Stimulated activated CD4-positive, alpha-beta T cell treated with anti-CD3 and anti-CD28 coated beads, Interleukin-12 subunit alpha, Interleukin-12 subunit beta, amount 100 ng/mL, for 24 hours (primary cell): ENCODE measurements around the gene EFNA2.
"Not testable (repeated sequence)": the region's sequence is repeated elsewhere in the genome, so short reads cannot be mapped to it uniquely, and the experiment has no call there.

Experiments
- DNase-seq, 2 experiments: peaks; one replicate each; pipeline ENCODE4 v3.0.0-alpha.2; 2020; ENCODE audit warnings: low read depth in 2 of 2

EFNA2 gene

GRCh38 chr19:1298235-1298634, 12.6 kb downstream of the EFNA2 start:
- DNase-seq = no peak

GRCh38 chr19:1299801-1300200, 14.1 kb downstream of the EFNA2 start:
- no peak for DNase-seq

DNA sequence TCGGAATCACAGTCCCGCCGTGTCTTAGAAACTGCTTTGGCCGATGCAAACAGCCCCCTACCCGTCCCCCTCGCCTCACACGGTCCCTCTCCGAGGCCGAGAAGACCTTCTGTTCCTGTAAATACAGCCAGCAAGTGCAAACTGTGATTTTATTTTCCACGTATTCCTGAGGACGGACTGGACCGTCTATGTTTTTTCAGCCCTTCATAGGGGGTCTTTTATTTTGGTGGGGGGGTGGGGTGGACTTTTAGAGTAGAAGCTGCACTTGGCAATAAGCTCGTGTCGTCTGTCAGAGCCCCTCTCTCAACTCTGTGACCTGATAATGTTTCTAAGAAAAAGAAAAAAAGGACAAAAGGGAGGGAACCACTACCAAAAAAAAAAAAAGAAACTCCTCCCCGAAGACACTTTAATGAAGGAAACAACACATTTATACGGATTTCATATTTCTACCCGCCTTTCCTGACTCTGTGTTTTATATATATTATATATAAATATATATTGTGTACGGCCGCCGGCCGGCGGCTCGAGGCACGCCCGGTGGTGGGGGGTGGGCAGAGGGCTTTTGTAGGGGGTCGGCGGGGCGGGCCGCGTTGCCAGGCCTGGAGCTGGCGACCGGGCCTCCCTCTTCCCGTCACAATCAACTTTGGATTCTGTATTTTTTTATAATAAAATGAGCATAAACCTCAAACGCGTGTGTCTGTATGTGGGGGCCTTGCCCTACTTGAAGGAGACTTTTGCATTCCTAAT, 15.2 kb downstream of the EFNA2 start:
- DNase-seq = no peak

GRCh38 chr19:1302533-1303239, 17.0 kb downstream of the EFNA2 start:
- no peak for DNase-seq

DNA sequence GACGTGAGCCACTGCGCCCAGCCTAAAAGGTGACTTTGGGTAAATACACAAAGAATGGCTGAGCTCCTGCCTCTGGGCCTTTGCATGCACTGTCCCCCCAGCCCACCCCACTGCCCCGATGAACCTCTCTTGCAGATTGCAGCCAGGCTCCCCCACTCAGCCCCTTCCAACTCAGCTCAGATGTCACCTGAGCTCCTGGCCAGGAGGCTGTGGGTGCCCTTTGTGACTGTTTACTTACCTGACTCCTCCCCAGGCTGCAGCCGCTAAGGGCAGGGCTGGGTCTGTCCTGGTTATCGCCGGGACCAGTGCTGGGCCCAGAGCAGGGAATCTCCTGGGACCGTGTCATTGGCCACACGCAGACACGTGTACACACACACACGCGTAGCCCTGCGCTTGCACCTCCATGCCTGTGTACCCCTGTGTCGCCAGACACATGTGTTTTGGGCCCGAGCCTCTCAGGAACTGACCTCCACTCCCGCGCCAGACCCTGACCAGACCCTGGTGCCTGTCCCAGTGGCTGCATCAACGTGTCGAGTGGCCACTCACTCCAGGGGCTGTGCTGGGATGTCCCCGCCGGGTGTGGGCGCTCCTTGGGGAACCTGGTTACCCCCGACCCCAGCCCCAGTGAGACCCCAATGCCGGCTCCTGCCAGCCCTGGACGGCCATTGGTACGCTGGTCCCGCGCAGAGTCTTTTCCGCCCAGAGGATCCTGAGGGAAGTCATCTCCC, 18.7 kb downstream of the EFNA2 start:
- DNase-seq = no peak

DNA sequence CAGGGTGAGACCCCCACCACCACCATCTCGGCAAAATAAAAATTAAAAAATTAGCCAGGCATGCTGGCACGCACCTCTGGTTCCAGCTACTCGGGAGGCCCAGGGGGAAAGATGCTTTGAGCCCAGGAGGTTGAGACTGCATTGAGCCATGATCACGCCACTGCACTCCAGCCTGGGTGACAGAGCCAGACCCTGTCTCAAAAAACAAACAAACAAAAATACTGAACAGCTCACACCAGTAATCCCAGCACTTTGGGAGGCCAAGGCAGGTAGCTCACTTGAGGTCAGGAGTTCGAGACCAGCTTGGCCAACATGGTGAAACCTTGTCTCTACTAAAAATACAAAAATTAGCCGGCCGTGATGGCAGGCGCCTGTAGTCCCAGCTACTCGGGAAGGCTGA, 19.7 kb downstream of the EFNA2 start:
- not testable (repeated sequence) for DNase-seq

- DNase-seq = no peak
Measured at GRCh38 chr19:1307320-1307719, 21.6 kb downstream of the EFNA2 start.

- no peak for DNase-seq
Measured at GRCh38 chr19:1307755-1308303, 22.2 kb downstream of the EFNA2 start.

- no peak for DNase-seq
Measured at GRCh38 chr19:1308718-1309117, 23.0 kb downstream of the EFNA2 start.

GRCh38 chr19:1309977-1310852, 24.5 kb downstream of the EFNA2 start:
- no peak for DNase-seq

DNA sequence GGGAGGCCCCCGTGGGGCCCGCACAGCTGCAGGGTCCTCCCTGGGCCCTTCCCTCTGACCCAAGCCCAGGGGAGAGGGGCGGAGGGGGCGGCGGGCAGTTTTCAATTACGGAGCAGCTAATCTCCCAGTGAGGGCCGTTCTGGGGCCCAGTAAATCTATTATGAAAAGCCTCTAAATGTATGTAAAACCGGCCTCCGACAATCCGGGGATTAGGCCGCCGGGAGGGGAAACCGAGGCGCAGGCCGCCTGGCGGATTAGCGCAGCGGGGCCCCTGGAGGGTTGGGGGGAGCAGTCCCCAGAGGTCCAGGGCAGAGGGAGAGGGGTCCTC, 25.1 kb downstream of the EFNA2 start:
- no peak for DNase-seq

- no peak for DNase-seq
Measured at GRCh38 chr19:1311543-1312091, 25.9 kb downstream of the EFNA2 start.

DNA sequence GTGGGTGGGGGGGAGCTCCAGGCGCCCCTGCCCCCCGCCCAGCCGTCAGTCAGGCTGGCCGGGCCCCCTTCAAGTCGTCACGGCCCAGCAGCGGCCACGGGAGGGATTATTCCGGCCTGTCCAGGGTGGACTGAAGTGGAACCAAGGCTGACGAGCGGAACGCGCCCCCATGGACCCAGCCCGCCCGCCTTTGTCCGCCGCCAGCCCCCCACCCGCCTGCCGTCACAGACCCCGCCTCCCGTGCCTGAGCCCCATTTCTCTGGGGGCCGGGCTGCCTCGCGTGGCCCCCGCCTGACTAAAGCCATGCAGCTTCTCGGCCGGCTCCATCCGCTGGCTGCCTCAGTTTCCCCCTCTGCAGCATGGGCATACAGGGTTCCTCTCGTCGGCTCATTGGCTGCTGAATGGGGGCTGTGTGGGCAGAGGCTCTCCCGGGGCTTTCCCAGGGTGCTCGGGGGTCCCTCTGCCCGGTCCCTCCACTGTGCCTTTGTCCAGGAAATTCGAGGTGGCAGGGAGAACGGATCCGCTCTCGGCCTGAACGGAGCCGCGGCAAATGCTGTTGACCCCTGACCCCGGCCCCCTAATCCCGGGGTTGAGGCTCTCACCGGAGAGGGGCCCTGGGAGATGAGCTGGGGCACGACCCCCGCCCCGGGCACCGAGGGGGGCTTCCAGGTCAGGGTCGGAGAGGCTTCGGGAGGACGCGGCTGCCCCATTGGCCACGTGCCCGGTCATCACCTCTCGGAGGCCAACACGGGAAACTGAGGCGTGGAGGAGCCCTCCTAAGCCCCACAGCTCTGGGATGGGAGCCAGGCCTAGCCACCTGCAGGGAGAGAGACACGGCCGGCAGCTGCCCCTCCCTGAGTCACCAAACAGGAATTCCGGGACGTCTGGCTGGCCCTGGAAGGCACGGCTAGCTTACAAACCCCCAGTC, 27.4 kb downstream of the EFNA2 start:
- DNase-seq = no peak

- no peak for DNase-seq
Measured at GRCh38 chr19:1313695-1314613, 28.3 kb downstream of the EFNA2 start.

GRCh38 chr19:1315470-1316166, 29.9 kb downstream of the EFNA2 start:
- DNase-seq = peak in 1 of 2 experiments; percentile 21

- no peak for DNase-seq
Measured at GRCh38 chr19:1316466-1316865, 30.8 kb downstream of the EFNA2 start.

DNA sequence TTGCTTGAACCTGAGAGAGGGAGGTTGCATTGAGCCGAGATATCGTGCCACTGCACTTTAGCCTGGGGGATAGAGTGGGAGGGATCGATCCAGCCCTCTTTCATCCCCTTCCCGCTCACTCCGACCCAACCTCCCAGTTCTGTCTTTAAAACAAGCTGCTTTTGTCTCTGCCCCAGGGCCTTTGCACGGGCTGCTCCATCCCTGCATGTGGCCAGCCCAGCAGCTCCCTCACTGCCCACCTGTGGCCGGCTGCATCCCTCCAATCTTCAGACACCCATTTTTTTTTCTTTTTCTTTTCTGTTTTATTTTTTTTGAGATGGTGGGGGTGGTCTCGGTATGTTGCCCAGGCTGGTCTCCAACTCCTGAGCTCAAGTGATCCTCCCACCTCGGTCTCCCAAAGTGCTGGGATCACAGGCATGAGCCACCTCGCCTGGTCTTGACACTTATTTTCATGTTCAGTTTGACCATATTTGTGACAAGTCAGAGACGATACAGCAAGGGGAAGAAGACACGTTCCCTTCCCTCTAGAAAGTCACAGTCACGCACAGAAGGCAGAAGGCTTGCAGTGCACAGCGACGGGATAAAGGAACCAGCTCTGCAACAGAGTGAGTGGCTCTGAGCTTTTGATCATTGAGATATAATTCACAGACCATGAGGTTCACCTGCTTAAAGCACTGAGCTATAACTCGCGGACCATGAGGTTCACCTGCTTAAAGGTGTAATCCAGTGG, 31.8 kb downstream of the EFNA2 start:
- DNase-seq = no peak
